ENCODE results near the gene KCNJ5. TPM values are rescaled to one million over a fixed set of nuclear protein-coding genes. Genes with fewer than 3 reads are reported as not detected.

KCNJ5 gene
- total and polyA plus RNA-seq, 2 of the 4 experiments (the other 2 are of a cell fraction), result 0.07 to 0.18 TPM

- WGBS, 2 experiments (ENCODE audit: extremely low coverage in 2 of 2, insufficient read length in 1 of 2), result no CpG with 5 or more reads among the region's 2 CpGs
- H3K9me3 ChIP-seq (ENCODE audit: control insufficient read depth, insufficient read depth, low read length), result no peaks in the 10 kb centered on the region
- H4K20me1 ChIP-seq (ENCODE audit: insufficient read depth, low read length), result no peaks in the 10 kb centered on the region
- H3K27me3 ChIP-seq (ENCODE audit: control insufficient read depth, insufficient read depth, low read length), result peaks cover 16% of the 10 kb centered on the region
- no peaks in the 10 kb centered on the region for H3K4me1 ChIP-seq (ENCODE audit: control insufficient read depth, insufficient read depth, low read length)
- intact Hi-C loops (cut with micrococcal nuclease), result no loop called here
- no peak overlapping the region for H4K91ac ChIP-seq (ENCODE audit: insufficient read depth, low read depth, low read length)
- ATAC-seq (ENCODE audit: low read depth) (peak; percentile 21; the same call in 1 of the 2 replicates), DNase-seq (no peak)
- ChIA-PET CTCF (no interaction called here), POLR2A (ENCODE audit: unreplicated experiment) (no interaction called here)
- H3K56ac ChIP-seq (ENCODE audit: extremely low read depth, insufficient read depth, low read length), result no peak overlapping the region
- no peak overlapping the region for H4K5ac ChIP-seq (ENCODE audit: low read depth, low read length)
- H3K18ac ChIP-seq (ENCODE audit: low read depth, low read length), result no peak overlapping the region
- H3K79me1 ChIP-seq (ENCODE audit: low read depth in 1 of 2, low read length in 2 of 2), result no peaks in the 10 kb centered on the region
- in situ Hi-C loops (cut with MboI; ENCODE audit: low sequenced_read_pairs), result no loop called here
- H3K14ac ChIP-seq (replicated peaks; ENCODE audit: low read depth, low read length), result no peak overlapping the region
- H3K27ac ChIP-seq (ENCODE audit: insufficient read depth, low read length), result no peak overlapping the region
- H2BK5ac ChIP-seq (ENCODE audit: low read depth, low read length, poor library complexity, severe bottlenecking), result no peak overlapping the region
- no peak overlapping the region for H3K4ac ChIP-seq (ENCODE audit: low read depth, low read length)
- BruUV-seq (replicated peaks), result no TSS peak
- TF ChIP-seq, protein P1, sequence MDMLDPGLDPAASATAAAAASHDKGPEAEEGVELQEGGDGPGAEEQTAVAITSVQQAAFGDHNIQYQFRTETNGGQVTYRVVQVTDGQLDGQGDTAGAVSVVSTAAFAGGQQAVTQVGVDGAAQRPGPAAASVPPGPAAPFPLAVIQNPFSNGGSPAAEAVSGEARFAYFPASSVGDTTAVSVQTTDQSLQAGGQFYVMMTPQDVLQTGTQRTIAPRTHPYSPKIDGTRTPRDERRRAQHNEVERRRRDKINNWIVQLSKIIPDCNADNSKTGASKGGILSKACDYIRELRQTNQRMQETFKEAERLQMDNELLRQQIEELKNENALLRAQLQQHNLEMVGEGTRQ (IDR thresholded peaks at IDR 0.05; ENCODE audit: low read depth, low read length), result no peak
- TF ChIP-seq MAFK (IDR thresholded peaks at IDR 0.05; ENCODE audit: low read depth, low read length), result no peak
- no peak overlapping the region for H2AK9ac ChIP-seq (replicated peaks; ENCODE audit: low read depth, low read length, poor library complexity)
- H4K8ac ChIP-seq (ENCODE audit: low read depth in 2 of 2, low read length in 2 of 2), result no peak overlapping the region
- H2AK5ac ChIP-seq (ENCODE audit: low read depth, low read length), result no peak overlapping the region
- no peak overlapping the region for H3K4me3 ChIP-seq (ENCODE audit: insufficient read depth, low read depth, low read length)
- no peak overlapping the region for H3K23ac ChIP-seq (ENCODE audit: low read depth, low read length)
- no peak overlapping the region for H2BK120ac ChIP-seq (ENCODE audit: low read depth, low read length)
- H3K9ac ChIP-seq (ENCODE audit: low read depth, low read length), result no peak overlapping the region
- H2BK20ac ChIP-seq (ENCODE audit: low read depth, low read length), result no peak overlapping the region
- no peak overlapping the region for H2BK15ac ChIP-seq (ENCODE audit: low read depth, low read length)
- H3K9me1 ChIP-seq (ENCODE audit: insufficient read depth, low read length), result no peaks in the 10 kb centered on the region
- dilution Hi-C loops (cut with HindIII; ENCODE audit: low sequenced_read_pairs, unreplicated experiment), result no loop called here
- H2AFZ ChIP-seq (replicated peaks; ENCODE audit: low read length, poor library complexity), result no peak overlapping the region
- no peaks in the 10 kb centered on the region for H3K36me3 ChIP-seq (ENCODE audit: control insufficient read depth, insufficient read depth, low read length)
- H3K4me2 ChIP-seq (ENCODE audit: low read depth, low read length), result no peak overlapping the region
Measured at GRCh38 chr11:128896356-128896755, 5.2 kb downstream of the KCNJ5 start.
